Measurements from ENCODE around the gene TNKS1BP1.
A peak's percentile ranks its signal among the peaks of the same experiment; 100 is the strongest.

TNKS1BP1 gene

GRCh38 chr11:57330029-57330428 is 5.3 kb upstream of the TNKS1BP1 start:
- DNase-seq (ENCODE audit: low read depth) = no peak

- DNase-seq (ENCODE audit: low read depth) = no peak
Measured at GRCh38 chr11:57327721-57328120, 3.0 kb upstream of the TNKS1BP1 start.

- DNase-seq (ENCODE audit: low read depth) = no peak
Measured at GRCh38 chr11:57325735-57326048, 940 bp upstream of the TNKS1BP1 start.

- DNase-seq (ENCODE audit: low read depth) = peak; percentile 52
Measured at GRCh38 chr11:57324154-57324885, 432 bp downstream of the TNKS1BP1 start.

- no peak for DNase-seq (ENCODE audit: low read depth)
Measured at GRCh38 chr11:57323855-57324153, 948 bp downstream of the TNKS1BP1 start.

- peak; percentile 55 for DNase-seq (ENCODE audit: low read depth)
Measured at GRCh38 chr11:57323167-57323854, 1.4 kb downstream of the TNKS1BP1 start.

GRCh38 chr11:57322256-57323166 is 2.2 kb downstream of the TNKS1BP1 start:
- peak; percentile 96 for DNase-seq (ENCODE audit: low read depth)

- DNase-seq (ENCODE audit: low read depth) = no peak
Measured at GRCh38 chr11:57321388-57322255, 3.1 kb downstream of the TNKS1BP1 start.

- DNase-seq (ENCODE audit: low read depth) = no peak
Measured at GRCh38 chr11:57320719-57321387, 3.9 kb downstream of the TNKS1BP1 start.

GRCh38 chr11:57320067-57320718 is 4.6 kb downstream of the TNKS1BP1 start:
- DNase-seq (ENCODE audit: low read depth) = no peak

GRCh38 chr11:57318178-57318577 is 6.6 kb downstream of the TNKS1BP1 start:
- DNase-seq (ENCODE audit: low read depth) = no peak

- no peak for DNase-seq (ENCODE audit: low read depth)
Measured at GRCh38 chr11:57316017-57316416, 8.7 kb downstream of the TNKS1BP1 start.

GRCh38 chr11:57315491-57315890 is 9.3 kb downstream of the TNKS1BP1 start:
- peak; percentile 56 for DNase-seq (ENCODE audit: low read depth)

GRCh38 chr11:57314221-57314973 is 10.4 kb downstream of the TNKS1BP1 start:
- DNase-seq (ENCODE audit: low read depth) = no peak

GRCh38 chr11:57313788-57314135 is 11.0 kb downstream of the TNKS1BP1 start:
- DNase-seq (ENCODE audit: low read depth) = no peak

GRCh38 chr11:57313071-57313787 is 11.5 kb downstream of the TNKS1BP1 start:
- DNase-seq (ENCODE audit: low read depth) = no peak

GRCh38 chr11:57312511-57313021 is 12.2 kb downstream of the TNKS1BP1 start:
- no peak for DNase-seq (ENCODE audit: low read depth)

GRCh38 chr11:57311109-57311936 is 13.4 kb downstream of the TNKS1BP1 start:
- peak; percentile 98 for DNase-seq (ENCODE audit: low read depth)

All from iris pigment epithelial cell (primary cell).